Measurements from ENCODE around the gene PTPRC. TPM values are rescaled to one million over a fixed set of nuclear protein-coding genes. Genes with fewer than 3 reads are reported as not detected.

The PTPRC gene
- total RNA-seq, 4 donors from 2014 or later, result 4.7 to 11.4 (median 6.7) TPM

DNA sequence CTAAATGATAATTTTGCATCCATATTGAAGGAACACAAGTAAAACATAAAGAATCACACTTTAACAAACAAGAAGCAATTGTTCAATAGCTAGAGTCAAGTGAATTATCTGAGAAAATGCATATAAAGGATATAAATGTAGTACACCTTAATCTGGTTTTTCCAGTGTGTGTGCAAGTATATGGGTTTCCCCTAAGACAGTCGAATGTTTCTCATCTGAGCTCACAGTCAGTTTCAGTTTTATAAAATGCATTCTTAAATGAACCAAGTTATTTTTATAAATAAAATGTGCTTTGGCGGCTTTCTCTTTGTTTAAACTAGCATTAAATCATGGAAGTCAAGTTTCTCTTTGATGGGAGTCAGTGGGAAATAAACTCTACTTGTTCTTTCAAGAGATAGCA, 125.9 kb downstream of the PTPRC start:
- 27% methylated on average over 2 of the region's 2 CpGs for WGBS
- Histone ChIP-seq H3K4me1 (no peaks in the 10 kb centered on the region), H3K36me3 (no peaks in the 10 kb centered on the region), H3K9me3 (no peaks in the 10 kb centered on the region), H3K4me3 (no peak overlapping the region), H3K27ac (no peak overlapping the region), H3K27me3 (no peaks in the 10 kb centered on the region)
- TF ChIP-seq EP300 (IDR thresholded peaks at IDR 0.05) (no peak), POLR2AphosphoS5 (IDR thresholded peaks at IDR 0.05) (no peak), POLR2A (IDR thresholded peaks at IDR 0.05) (no peak)
- TF ChIP-seq, protein P1, sequence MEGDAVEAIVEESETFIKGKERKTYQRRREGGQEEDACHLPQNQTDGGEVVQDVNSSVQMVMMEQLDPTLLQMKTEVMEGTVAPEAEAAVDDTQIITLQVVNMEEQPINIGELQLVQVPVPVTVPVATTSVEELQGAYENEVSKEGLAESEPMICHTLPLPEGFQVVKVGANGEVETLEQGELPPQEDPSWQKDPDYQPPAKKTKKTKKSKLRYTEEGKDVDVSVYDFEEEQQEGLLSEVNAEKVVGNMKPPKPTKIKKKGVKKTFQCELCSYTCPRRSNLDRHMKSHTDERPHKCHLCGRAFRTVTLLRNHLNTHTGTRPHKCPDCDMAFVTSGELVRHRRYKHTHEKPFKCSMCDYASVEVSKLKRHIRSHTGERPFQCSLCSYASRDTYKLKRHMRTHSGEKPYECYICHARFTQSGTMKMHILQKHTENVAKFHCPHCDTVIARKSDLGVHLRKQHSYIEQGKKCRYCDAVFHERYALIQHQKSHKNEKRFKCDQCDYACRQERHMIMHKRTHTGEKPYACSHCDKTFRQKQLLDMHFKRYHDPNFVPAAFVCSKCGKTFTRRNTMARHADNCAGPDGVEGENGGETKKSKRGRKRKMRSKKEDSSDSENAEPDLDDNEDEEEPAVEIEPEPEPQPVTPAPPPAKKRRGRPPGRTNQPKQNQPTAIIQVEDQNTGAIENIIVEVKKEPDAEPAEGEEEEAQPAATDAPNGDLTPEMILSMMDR (IDR thresholded peaks at IDR 0.05), result no peak
- DNase-seq (ENCODE audit: low spot score in 2 of 2), result no peak

DNA sequence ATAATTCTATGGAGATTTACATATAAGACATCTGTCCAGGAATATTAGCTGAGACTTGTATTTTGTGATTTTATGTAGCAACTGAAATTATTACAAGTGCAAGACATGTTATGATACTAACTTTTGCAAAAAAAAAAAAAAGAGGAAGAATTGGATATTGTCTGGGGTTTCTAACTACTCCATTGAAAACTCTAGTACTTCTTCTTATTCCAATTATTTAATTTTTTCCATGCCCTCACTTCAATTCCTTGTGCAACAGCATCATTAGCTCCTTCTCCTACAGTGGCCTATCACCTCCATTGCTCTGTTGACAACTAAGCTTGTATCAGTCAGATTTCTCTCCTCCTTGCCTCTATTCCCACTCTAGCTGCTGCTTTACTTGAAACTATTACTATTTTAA, 126.6 kb downstream of the PTPRC start:
- Histone ChIP-seq H3K36me3 (no peaks in the 10 kb centered on the region), H3K27ac (no peak overlapping the region), H3K4me1 (no peaks in the 10 kb centered on the region), H3K4me3 (no peak overlapping the region), H3K9me3 (no peaks in the 10 kb centered on the region), H3K27me3 (no peaks in the 10 kb centered on the region)
- TF ChIP-seq POLR2A (IDR thresholded peaks at IDR 0.05), result no peak
- no peak for TF ChIP-seq EP300 (IDR thresholded peaks at IDR 0.05)
- TF ChIP-seq POLR2AphosphoS5 (IDR thresholded peaks at IDR 0.05), result no peak
- TF ChIP-seq, protein P1 (IDR thresholded peaks at IDR 0.05), result no peak
- DNase-seq (ENCODE audit: low spot score in 2 of 2), result no peak

DNA sequence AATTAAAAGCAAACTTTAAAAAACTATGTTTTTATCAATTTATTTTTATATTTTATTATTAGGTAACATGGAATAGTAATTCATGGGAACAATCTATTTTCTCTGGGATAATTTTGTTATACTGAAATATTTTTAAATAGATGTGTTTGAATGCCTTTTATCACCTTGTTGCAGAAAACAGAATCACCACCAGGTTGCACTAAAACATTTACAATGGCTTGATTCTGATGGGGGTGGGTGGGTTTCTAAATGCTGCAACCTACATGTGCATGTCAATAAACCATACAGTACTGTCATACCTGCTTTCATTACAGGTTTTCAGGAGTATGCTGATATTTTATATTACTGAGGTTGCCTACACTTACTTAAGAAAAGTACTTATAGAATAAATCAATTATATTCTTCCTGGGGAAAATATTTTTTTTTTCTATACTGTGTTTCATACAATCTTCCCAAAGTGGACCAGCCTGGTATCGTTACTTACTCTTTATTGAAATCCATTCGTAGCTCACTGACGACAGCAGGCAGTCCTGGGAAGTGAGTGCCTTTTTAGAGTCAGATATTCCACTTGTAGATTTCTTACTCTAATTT, 132.8 kb downstream of the PTPRC start:
- DNase-seq (ENCODE audit: low spot score in 2 of 2), result no peak
- Histone ChIP-seq H3K36me3 (no peaks in the 10 kb centered on the region), H3K27ac (no peak overlapping the region), H3K4me1 (no peaks in the 10 kb centered on the region), H3K4me3 (no peak overlapping the region), H3K27me3 (no peaks in the 10 kb centered on the region), H3K9me3 (no peaks in the 10 kb centered on the region)
- 85% methylated on average over 3 of the region's 3 CpGs for WGBS
- TF ChIP-seq EP300 (IDR thresholded peaks at IDR 0.05) (no peak), POLR2A (IDR thresholded peaks at IDR 0.05) (no peak), POLR2AphosphoS5 (IDR thresholded peaks at IDR 0.05) (no peak)
- TF ChIP-seq, protein P1 (IDR thresholded peaks at IDR 0.05), result no peak

DNA sequence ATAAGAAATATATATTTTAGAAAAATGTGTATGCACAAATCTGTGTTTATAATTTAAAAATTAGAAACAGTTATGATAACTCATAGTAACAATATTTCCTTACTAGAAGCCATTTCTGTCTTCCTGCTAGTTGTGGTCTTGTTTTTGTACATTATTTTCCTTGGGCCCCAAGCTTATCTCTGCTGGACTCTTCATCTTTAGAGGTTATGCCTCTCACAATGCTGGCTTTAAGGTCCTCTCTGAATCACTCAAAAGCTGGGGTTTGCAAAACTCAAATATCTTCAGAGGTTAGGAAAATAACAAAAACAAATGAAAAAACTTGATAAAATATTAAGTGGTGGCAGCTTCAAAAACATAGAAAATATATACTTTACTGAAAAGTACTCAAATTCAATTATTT, 133.8 kb downstream of the PTPRC start:
- Histone ChIP-seq H3K4me3 (no peak overlapping the region), H3K27me3 (no peaks in the 10 kb centered on the region), H3K9me3 (no peaks in the 10 kb centered on the region), H3K36me3 (no peaks in the 10 kb centered on the region), H3K4me1 (no peaks in the 10 kb centered on the region), H3K27ac (no peak overlapping the region)
- no peak for DNase-seq (ENCODE audit: low spot score in 2 of 2)
- no peak for TF ChIP-seq POLR2A (IDR thresholded peaks at IDR 0.05)
- TF ChIP-seq EP300 (IDR thresholded peaks at IDR 0.05), result no peak
- no peak for TF ChIP-seq POLR2AphosphoS5 (IDR thresholded peaks at IDR 0.05)

DNA sequence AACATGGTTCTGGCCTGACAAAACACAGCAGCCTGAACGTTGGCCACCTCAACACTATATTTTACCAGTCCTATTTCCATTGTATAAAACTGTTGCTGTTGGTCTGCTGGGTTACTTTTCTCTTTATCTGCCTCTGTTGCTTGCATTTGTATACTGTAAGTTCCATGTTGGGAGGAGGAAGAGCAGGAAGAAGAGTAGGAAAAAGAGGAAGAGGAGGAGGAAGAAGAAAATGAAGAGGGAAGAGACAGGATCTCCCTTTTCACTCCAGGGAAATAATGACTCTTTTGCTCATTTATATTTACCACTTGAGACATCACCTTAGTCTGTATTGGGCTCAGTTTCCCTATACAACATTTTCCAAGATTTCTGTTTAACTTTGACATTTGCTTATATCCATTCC, 134.2 kb downstream of the PTPRC start:
- no peaks in the 10 kb centered on the region for H3K9me3 ChIP-seq
- H3K4me3 ChIP-seq, result no peak overlapping the region
- H3K27ac ChIP-seq, result no peak overlapping the region
- DNase-seq (ENCODE audit: low spot score in 2 of 2), result no peak
- H3K27me3 ChIP-seq, result no peaks in the 10 kb centered on the region
- H3K4me1 ChIP-seq, result no peaks in the 10 kb centered on the region
- TF ChIP-seq POLR2AphosphoS5 (IDR thresholded peaks at IDR 0.05), result no peak
- TF ChIP-seq POLR2A (IDR thresholded peaks at IDR 0.05), result no peak
- TF ChIP-seq, protein P1 (IDR thresholded peaks at IDR 0.05), result no peak
- 77% methylated on average over 1 of the region's 1 CpG for WGBS
- no peaks in the 10 kb centered on the region for H3K36me3 ChIP-seq

DNA sequence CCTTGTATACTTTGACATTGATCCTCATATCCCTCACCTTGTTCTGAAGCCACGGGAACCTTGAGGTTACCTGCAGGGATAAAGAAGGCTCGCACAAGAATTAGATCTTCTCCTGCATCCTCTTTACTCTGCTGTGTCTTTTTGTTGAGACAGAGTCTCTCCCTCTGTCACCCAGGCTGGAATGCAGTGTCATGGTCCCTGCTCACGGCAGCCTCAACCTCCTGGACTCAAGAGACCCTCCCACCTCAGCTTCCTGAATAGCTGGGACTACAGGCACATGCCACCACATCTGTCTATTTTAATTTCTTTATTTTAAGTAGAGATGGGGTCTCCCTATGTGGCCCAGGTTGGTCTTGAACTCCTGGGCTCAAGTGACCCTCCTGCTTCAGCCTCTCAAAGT, 134.7 kb downstream of the PTPRC start:
- H3K9me3 ChIP-seq, result no peaks in the 10 kb centered on the region
- TF ChIP-seq POLR2A (IDR thresholded peaks at IDR 0.05), result no peak
- TF ChIP-seq, protein P1 (IDR thresholded peaks at IDR 0.05), result no peak
- TF ChIP-seq EP300 (IDR thresholded peaks at IDR 0.05), result no peak
- no peak for TF ChIP-seq POLR2AphosphoS5 (IDR thresholded peaks at IDR 0.05)
- 91% methylated on average over 3 of the region's 3 CpGs for WGBS
- DNase-seq (ENCODE audit: low spot score in 2 of 2), result no peak
- no peaks in the 10 kb centered on the region for H3K4me1 ChIP-seq
- no peaks in the 10 kb centered on the region for H3K36me3 ChIP-seq
- H3K27me3 ChIP-seq, result no peaks in the 10 kb centered on the region
- H3K27ac ChIP-seq, result no peak overlapping the region
- no peak overlapping the region for H3K4me3 ChIP-seq

Measured in suprapubic skin (tissue), 4 donors.